HG03196 (cell line): ENCODE results near the gene CLDND1.

Experiments used
- ATAC-seq: cut with Tn5 transposase; IDR thresholded peaks from one replicate; pipeline ENCODE4 v1.9.1; 2021; ENCODE audit not compliant: unreplicated experiment

Gene CLDND1

DNA sequence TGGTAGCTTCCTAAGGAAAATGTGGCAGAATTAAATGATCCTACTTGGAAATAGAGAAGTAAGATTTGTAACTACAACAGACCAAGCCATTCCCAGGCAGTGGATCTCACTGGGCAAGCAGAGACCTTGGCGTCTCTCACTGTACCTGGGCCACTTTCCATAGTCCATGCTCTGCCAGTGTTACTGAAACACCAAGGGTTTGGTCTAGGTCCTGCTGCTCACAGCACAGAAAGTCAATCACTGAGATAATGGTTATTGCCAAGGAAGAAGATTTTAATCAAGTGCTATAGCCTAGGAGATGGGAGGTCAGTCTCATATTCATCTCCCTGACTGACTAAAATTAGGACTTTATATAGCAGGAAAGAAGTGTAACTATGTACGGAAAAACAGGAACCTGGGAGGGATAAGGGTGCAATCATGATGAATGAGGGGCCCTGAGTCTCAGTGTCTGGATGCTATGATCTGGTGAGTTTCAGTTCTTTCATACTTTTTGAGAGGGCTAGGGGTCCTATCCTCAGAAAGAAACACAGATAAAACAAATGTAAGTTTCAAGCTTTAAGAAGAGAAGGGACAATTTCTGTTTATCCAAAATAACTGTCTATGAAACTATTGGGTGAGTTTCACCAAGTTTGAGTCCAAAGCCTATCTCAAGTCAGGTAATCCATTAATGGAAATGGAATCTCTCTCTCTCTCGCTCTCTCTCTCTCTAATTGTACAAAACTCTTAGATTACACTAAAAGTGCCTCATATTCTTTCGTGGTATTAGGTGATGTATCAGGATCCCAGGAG, 29.7 kb upstream of the CLDND1 start:
- ATAC-seq, result no peak

DNA sequence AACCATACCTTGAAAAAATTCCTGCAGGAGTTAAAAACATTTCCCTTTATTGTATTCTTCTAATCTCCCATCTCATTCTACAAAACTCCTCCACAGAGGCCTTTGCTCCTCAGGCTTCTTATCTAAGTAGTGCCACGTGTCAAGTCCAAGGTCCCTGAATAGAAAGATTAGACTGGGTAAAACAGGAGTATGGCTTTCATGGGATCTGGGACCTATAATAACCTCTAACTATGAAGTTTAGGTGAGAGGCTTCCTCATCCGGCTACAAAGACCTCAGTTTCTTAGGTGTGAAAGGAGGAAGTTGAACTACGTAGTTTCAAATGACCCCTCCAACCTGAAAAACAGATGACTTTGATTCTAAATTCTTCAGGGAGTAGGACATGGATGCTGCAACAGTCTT, 29.1 kb upstream of the CLDND1 start:
- ATAC-seq, result no peak

DNA sequence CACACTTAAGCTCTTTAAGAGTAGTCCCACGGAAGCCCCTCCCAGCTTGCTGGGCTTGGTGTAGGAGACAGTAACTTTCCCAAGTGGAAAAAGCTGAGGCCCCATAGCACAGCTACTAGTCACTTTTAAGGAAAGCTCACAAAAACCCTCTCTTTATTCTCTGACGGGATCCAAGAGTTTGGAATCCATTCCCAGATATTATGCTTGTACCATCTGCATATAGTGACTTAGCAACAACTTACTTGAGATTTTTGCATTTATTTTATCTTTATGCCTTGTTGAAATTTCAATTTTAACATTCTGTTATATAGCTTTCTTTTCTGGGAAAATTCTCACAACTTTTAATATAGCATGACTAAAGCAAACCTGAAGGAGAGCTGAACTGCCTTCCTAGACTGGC, 28.5 kb upstream of the CLDND1 start:
- no peak for ATAC-seq

GRCh38 chr3:98550833-98551232, 28.1 kb upstream of the CLDND1 start:
- ATAC-seq, result no peak

GRCh38 chr3:98548544-98548943, 25.8 kb upstream of the CLDND1 start:
- ATAC-seq, result no peak

DNA sequence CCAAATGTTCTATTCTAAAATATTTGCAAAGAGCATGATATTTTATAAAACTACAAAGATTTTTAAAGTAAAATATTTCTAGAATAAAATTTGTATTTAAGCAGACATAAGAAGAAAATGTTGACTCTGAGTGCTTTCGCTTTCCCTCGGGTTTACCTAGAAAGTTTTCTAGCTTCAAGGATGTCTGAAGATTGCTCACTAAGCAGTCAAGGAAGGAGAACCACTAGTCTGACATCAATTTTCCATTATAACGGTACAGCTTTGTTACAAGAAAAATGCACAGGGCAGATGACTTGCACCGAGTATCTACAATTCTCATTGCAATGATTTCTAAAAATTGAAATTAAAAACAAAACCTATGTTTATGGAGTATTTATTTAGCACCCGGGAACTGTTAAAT, 23.2 kb upstream of the CLDND1 start:
- peak; percentile 42 for ATAC-seq

DNA sequence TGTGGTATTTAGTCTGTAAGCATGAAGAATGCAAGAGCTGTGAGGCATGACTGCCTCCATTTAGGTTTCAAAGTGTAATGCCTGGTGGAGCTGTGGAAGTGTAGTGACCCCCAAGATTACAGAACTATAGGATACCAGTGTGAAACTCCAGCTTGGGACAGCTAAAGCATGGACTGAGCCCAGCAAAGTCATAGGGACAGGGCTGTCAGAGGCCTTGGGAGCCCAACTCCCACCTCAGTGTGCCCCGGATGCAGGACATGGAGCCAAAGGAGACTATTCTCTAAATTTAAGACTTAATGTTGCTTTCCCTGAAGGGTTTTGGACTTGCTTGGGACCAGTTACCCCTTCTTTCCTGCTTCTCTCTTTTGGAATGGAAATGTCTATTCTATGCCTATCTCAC, 19.9 kb upstream of the CLDND1 start:
- ATAC-seq, result no peak

GRCh38 chr3:98541695-98542094, 19.0 kb upstream of the CLDND1 start:
- no peak for ATAC-seq

GRCh38 chr3:98540346-98540745, 17.6 kb upstream of the CLDND1 start:
- ATAC-seq, result peak; percentile 55

DNA sequence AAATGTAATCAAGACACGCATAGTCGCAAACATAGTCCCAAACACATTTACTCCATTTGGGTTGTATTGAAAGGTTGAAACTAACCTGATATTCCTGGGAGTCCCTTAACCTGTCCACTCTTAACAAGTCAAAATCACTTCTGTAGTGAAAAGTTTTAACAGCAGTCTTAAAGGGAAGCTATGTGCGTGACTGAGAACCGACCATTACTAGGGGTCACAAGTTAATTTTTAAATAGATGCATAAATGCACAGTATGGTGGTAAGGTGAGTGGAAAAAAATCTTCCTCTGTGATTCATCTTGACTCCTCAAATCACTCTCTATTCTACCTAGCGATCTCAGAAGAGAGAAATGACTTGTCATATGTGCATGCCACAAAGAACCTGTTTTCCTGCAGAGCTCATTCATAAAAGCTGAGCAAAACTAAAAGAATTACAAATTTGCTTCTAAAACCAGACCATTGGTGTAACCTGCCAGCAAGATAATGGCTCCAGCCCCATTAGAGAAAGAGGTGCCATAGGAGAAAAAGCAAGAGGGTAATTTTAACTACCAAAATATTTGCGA, 13.8 kb upstream of the CLDND1 start:
- ATAC-seq, result peak; percentile 78

- ATAC-seq, result no peak
Measured at GRCh38 chr3:98534734-98535133, 12.0 kb upstream of the CLDND1 start.

GRCh38 chr3:98534168-98534567, 11.5 kb upstream of the CLDND1 start:
- no peak for ATAC-seq

DNA sequence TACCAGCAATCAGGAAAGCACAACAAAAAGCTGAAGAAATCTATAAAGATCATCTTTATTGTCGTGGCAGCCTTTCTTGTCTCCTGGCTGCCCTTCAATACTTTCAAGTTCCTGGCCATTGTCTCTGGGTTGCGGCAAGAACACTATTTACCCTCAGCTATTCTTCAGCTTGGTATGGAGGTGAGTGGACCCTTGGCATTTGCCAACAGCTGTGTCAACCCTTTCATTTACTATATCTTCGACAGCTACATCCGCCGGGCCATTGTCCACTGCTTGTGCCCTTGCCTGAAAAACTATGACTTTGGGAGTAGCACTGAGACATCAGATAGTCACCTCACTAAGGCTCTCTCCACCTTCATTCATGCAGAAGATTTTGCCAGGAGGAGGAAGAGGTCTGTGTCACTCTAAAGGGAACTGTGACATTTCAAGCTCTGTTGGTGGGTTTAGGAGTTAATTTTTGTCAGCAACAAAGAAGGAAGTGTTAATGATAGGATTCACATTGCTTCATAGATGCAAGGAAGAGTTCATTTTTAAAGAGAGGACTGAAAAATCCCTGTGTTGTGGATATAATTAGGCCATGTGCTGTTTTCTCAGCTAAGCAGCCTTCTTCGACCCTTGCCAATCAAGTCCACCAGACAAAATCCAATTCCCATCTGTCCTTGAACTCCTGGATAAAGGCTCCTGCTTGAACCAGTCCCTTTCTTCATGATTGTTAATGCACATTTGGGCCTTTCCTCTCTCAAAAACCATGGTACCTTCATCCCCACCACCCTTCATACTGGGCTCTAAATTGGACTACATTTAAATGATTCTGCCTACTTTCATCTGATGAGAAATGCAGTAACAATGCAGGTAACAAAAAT, 10.2 kb upstream of the CLDND1 start:
- ATAC-seq, result no peak

DNA sequence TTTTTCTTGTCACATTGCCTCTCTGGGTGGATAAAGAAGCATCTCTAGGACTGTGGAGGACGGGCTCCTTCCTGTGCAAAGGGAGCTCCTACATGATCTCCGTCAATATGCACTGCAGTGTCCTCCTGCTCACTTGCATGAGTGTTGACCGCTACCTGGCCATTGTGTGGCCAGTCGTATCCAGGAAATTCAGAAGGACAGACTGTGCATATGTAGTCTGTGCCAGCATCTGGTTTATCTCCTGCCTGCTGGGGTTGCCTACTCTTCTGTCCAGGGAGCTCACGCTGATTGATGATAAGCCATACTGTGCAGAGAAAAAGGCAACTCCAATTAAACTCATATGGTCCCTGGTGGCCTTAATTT, 9.6 kb upstream of the CLDND1 start:
- no peak for ATAC-seq

DNA sequence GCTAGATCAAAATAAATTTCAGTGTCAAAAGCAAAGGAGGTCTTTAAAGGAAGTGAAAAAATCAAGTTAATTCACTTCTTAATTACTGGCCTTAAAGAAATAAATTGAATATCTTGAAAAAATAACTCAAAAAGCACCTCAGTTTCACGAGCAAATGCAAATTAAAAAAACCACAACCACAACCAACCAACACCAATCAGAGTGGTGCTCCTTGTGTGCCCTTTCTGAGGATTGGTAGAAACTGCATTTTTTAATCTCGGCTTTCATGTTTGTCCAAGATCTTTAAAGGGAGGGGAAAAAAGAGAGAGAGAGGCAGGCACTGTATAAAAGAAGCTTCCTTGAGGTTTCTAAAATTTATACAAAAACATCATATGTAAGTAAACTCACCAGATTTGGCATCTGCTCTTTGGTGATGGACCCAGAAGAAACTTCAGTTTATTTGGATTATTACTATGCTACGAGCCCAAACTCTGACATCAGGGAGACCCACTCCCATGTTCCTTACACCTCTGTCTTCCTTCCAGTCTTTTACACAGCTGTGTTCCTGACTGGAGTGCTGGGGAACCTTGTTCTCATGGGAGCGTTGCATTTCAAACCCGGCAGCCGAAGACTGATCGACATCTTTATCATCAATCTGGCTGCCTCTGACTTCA, 9.0 kb upstream of the CLDND1 start, which contains the start of gene GPR15:
GPR15 (plus strand) TSS at position 357 of the 653 bp plus-strand sequence; CDS start at position 413, 56 bp downstream.
- ATAC-seq, result peak; percentile 28

GRCh38 chr3:98530676-98531075, 8.0 kb upstream of the CLDND1 start:
- ATAC-seq, result no peak

- ATAC-seq, result no peak
Measured at GRCh38 chr3:98529856-98530459, 7.3 kb upstream of the CLDND1 start.

- no peak for ATAC-seq
Measured at GRCh38 chr3:98528474-98529346, 6.0 kb upstream of the CLDND1 start.

DNA sequence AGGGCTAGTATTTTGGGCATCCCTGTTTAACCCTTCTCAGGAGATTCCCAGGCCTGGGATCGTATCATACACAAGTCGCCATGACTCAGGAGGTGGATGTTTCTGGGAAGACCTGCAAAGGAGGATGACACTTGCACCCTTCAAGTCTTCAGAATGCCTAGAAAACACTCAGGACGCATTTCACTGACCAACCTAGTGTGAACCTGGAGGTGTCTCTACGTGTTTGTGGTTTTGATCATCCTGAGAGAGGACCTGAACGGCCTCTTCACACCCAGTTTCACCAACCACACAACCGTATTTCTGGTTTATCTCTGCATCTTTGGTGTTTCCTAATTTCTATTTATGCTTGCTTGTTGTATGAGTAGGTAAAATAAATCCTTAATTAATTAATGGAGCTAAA, 2.8 kb upstream of the CLDND1 start:
- no peak for ATAC-seq
